Neural cell (in vitro differentiated cells): Measurements from ENCODE around the gene TFPI.

ENCODE experiments used
- EZH2 ChIP-seq: fragments of 200-600, 300-800 bp; shearing (Covaris generic), sonication (generic); IDR thresholded peaks from 2 replicates; pipeline ENCODE4 v1.6.1; 2014; ENCODE audit warnings: antibody characterized with exemption, low read length, borderline replicate concordance, mild to moderate bottlenecking; ENCODE audit not compliant: insufficient read depth, poor library complexity, severe bottlenecking
- SMC3 ChIP-seq: fragments of 450-650 bp; conservative IDR thresholded peaks from 2 replicates; pipeline ENCODE4 v1.6.1; 2014; ENCODE audit warnings: antibody characterized with exemption, mild to moderate bottlenecking, moderate library complexity; ENCODE audit not compliant: poor library complexity
- TF ChIP-seq, protein P1 (sequence below): fragments of 450-650 bp; IDR thresholded peaks from 2 replicates; pipeline ENCODE4 v1.5.1; 2014; ENCODE audit warnings: antibody characterized with exemption, mild to moderate bottlenecking, moderate library complexity; ENCODE audit not compliant: poor library complexity, severe bottlenecking

DNA sequence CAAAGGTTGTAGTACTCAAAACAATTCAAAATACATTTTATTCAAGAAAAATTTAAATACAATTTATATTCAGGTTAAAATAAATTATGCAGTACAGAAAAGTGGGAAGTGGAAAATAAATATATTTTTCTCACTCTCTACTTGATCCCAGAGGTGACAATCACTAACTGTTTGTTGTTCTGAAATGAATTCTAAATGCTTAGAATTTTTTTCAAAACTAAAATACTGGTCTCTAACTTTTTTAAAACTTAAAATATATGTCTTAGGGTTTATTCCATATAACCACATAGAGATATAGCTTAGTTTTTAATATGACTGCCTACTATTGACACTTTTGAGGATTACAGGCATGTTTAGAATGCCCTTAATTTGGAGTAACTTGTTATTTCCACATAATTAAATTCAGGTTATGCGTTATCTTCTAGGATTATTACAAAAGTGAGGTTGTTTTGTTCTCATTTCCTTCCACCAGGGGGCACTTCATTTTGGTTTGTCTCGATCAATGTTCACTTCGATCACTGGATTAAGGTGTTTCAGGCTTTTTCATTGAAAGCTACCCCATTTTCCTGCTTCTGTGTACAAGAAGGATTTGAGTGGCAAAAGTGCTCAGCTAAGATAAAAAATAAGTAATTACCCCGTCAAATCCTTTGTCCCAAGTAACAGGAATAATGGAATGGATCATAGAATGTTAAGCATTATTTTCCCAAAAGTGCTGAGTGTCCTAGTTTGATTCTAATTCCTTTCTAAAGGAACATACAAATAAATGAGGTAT is 27.1 kb upstream of the TFPI start:
- TF ChIP-seq, protein P1, sequence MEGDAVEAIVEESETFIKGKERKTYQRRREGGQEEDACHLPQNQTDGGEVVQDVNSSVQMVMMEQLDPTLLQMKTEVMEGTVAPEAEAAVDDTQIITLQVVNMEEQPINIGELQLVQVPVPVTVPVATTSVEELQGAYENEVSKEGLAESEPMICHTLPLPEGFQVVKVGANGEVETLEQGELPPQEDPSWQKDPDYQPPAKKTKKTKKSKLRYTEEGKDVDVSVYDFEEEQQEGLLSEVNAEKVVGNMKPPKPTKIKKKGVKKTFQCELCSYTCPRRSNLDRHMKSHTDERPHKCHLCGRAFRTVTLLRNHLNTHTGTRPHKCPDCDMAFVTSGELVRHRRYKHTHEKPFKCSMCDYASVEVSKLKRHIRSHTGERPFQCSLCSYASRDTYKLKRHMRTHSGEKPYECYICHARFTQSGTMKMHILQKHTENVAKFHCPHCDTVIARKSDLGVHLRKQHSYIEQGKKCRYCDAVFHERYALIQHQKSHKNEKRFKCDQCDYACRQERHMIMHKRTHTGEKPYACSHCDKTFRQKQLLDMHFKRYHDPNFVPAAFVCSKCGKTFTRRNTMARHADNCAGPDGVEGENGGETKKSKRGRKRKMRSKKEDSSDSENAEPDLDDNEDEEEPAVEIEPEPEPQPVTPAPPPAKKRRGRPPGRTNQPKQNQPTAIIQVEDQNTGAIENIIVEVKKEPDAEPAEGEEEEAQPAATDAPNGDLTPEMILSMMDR = peak; percentile 69
- peak; percentile 82 for TF ChIP-seq SMC3
- TF ChIP-seq EZH2 = no peak
